ENCODE results near the gene RNF224. TPM values are rescaled to one million over a fixed set of nuclear protein-coding genes. Genes with fewer than 3 reads are reported as not detected.

Gene RNF224
- polyA plus RNA-seq, 1 donor from 2014 or later: not detected

GRCh38 chr9:137192859-137193258 is 34.4 kb upstream of the RNF224 start:
- peaks cover 3% of the 10 kb centered on the region for H3K79me2 ChIP-seq (replicated peaks; ENCODE audit: insufficient read depth, low read length)
- H3K4me3 ChIP-seq (ENCODE audit: low read length): no peak overlapping the region
- H3K9me3 ChIP-seq (ENCODE audit: low read length): no peaks in the 10 kb centered on the region
- H2AFZ ChIP-seq (ENCODE audit: low read depth, low read length): no peak overlapping the region
- no peaks in the 10 kb centered on the region for H3K9me2 ChIP-seq (ENCODE audit: insufficient read depth, low read length)
- TF ChIP-seq RAD21 (conservative IDR thresholded peaks at IDR 0.05) (no peak), EP300 (conservative IDR thresholded peaks at IDR 0.05; ENCODE audit: poor library complexity, severe bottlenecking) (no peak), CTCF (IDR thresholded peaks at IDR 0.05; ENCODE audit: poor library complexity, severe bottlenecking) (no peak), POLR2AphosphoS5 (IDR thresholded peaks at IDR 0.05) (no peak), TAF1 (IDR thresholded peaks at IDR 0.05; ENCODE audit: low read depth) (no peak), MXI1 (conservative IDR thresholded peaks at IDR 0.05; ENCODE audit: poor library complexity, severe bottlenecking) (no peak), EZH2 (IDR thresholded peaks at IDR 0.05; ENCODE audit: borderline replicate concordance, insufficient read depth, low read length, poor library complexity, severe bottlenecking) (no peak), SMC3 (conservative IDR thresholded peaks at IDR 0.05; ENCODE audit: poor library complexity) (no peak), REST (IDR thresholded peaks at IDR 0.05; ENCODE audit: borderline replicate concordance) (no peak)
- H3K9ac ChIP-seq (ENCODE audit: low read length): no peak overlapping the region
- no peak overlapping the region for H3K27ac ChIP-seq (ENCODE audit: low read length)
- H3K27me3 ChIP-seq (ENCODE audit: insufficient read depth, low read depth, low read length): no peaks in the 10 kb centered on the region
- H4K20me1 ChIP-seq (ENCODE audit: insufficient read depth): no peaks in the 10 kb centered on the region
- no peak overlapping the region for H3K4me2 ChIP-seq (ENCODE audit: low read length)
- no peaks in the 10 kb centered on the region for H3K36me3 ChIP-seq (ENCODE audit: insufficient read depth, low read length)
- H3F3A ChIP-seq (ENCODE audit: insufficient read depth, low read length, poor library complexity, severe bottlenecking): no peaks in the 10 kb centered on the region

GRCh38 chr9:137193771-137194170 is 33.5 kb upstream of the RNF224 start:
- no peak overlapping the region for H3K9ac ChIP-seq (ENCODE audit: low read length)
- H3K27ac ChIP-seq (ENCODE audit: low read length): no peak overlapping the region
- H3K4me3 ChIP-seq (ENCODE audit: low read length): no peak overlapping the region
- H3K9me3 ChIP-seq (ENCODE audit: low read length): no peaks in the 10 kb centered on the region
- no peaks in the 10 kb centered on the region for H3K27me3 ChIP-seq (ENCODE audit: insufficient read depth, low read depth, low read length)
- TF ChIP-seq CTCF (IDR thresholded peaks at IDR 0.05; ENCODE audit: poor library complexity, severe bottlenecking): no peak
- TF ChIP-seq EP300 (conservative IDR thresholded peaks at IDR 0.05; ENCODE audit: poor library complexity, severe bottlenecking): no peak
- TF ChIP-seq EZH2 (IDR thresholded peaks at IDR 0.05; ENCODE audit: borderline replicate concordance, insufficient read depth, low read length, poor library complexity, severe bottlenecking): no peak
- TF ChIP-seq POLR2AphosphoS5 (IDR thresholded peaks at IDR 0.05): no peak
- no peak for TF ChIP-seq TAF1 (IDR thresholded peaks at IDR 0.05; ENCODE audit: low read depth)
- no peak for TF ChIP-seq RAD21 (conservative IDR thresholded peaks at IDR 0.05)
- no peak for TF ChIP-seq SMC3 (conservative IDR thresholded peaks at IDR 0.05; ENCODE audit: poor library complexity)
- no peak for TF ChIP-seq REST (IDR thresholded peaks at IDR 0.05; ENCODE audit: borderline replicate concordance)
- TF ChIP-seq MXI1 (conservative IDR thresholded peaks at IDR 0.05; ENCODE audit: poor library complexity, severe bottlenecking): no peak
- no peaks in the 10 kb centered on the region for H3K9me2 ChIP-seq (ENCODE audit: insufficient read depth, low read length)
- no peaks in the 10 kb centered on the region for H4K20me1 ChIP-seq (ENCODE audit: insufficient read depth)
- H3K4me2 ChIP-seq (ENCODE audit: low read length): no peak overlapping the region
- no peaks in the 10 kb centered on the region for H3K79me2 ChIP-seq (replicated peaks; ENCODE audit: insufficient read depth, low read length)
- H2AFZ ChIP-seq (ENCODE audit: low read depth, low read length): no peak overlapping the region
- H3F3A ChIP-seq (ENCODE audit: insufficient read depth, low read length, poor library complexity, severe bottlenecking): no peaks in the 10 kb centered on the region
- no peaks in the 10 kb centered on the region for H3K36me3 ChIP-seq (ENCODE audit: insufficient read depth, low read length)
